Measurements from ENCODE around the gene ABHD10. TPM values are rescaled to one million over a fixed set of nuclear protein-coding genes. Genes with fewer than 3 reads are reported as not detected.

ABHD10 gene
- total and polyA plus RNA-seq, 10 of the 15 experiments (the other 5 are each of a cell fraction or from before 2014, with no cell fraction given), result 12.3 to 51.0 (median 28.9) TPM

DNA sequence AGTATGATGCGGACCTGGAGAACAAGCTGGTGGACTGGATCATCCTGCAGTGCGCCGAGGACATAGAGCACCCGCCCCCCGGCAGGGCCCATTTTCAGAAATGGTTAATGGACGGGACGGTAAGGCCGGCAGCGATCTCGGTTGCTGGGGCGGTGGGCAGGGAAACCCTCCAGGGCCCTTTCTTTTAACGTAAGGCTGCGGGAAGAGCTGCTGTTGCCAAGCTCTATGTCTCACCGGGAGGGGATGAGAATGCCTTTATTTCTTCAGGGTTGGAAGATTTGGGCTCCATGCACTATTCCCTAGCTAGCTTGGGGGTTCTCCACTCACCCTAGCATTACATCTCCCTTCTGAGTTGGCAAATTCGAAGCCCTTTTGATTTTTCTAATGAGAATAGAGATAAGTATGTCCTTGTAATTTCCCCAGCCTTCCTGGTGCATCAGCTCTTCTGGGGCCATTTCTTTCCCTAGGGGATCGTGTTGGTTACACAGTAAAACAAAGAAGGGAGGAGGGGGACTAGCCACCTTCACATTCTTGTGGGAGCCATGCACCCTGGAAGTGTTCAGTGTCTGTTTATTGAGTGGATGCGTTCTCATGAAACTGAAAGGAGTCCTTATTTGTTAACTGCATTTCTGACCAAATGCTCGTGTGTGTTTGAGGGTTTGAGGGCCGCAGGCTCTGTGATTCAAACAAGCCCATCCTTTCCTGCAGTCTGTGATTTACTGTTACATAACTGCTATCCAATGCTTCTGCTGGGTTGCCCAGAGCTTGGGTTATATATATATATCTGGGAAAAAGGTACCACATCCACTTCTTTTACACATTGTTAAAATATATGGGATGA, 20.9 kb downstream of the ABHD10 start:
- no TSS peak for BruUV-seq (replicated peaks)
- 65% methylated on average over 19 of the region's 19 CpGs for WGBS (ENCODE audit: insufficient coverage, insufficient replicate concordance, low lambda C conversion rate, missing lambda C conversion rate)
- Histone ChIP-seq H3K36me3 (ENCODE audit: control insufficient read depth in 2 of 2, insufficient read depth in 2 of 2, low read length in 1 of 2) (no peaks in the 10 kb centered on the region), H2AFZ (ENCODE audit: control insufficient read depth, low read depth, low read length) (peak overlapping the region; percentile 85), H3K79me2 (ENCODE audit: control insufficient read depth, insufficient read depth, low read length) (no peaks in the 10 kb centered on the region), H3K27me3 (replicated peaks in 1 of 2; ENCODE audit: control insufficient read depth in 2 of 2, insufficient read depth in 2 of 2, low read length in 1 of 2) (peaks cover 0 to 2% of the 10 kb centered on the region in 2 experiments; a peak in 3 of 4 replicates), H3K4me3 (peak overlapping the region; percentile 66), H4K20me1 (ENCODE audit: control insufficient read depth, insufficient read depth) (no peaks in the 10 kb centered on the region), H3K4me2 (ENCODE audit: control insufficient read depth, insufficient read depth) (peak overlapping the region; percentile 89), H3K9ac (ENCODE audit: control insufficient read depth, insufficient read depth, low read length) (peak overlapping the region; percentile 43), H3K4me1 (ENCODE audit: control insufficient read depth, insufficient read depth, low read length) (peaks cover 6% of the 10 kb centered on the region; the same call in 1 of the 2 replicates), H3K27ac (ENCODE audit: control insufficient read depth, insufficient read depth) (no peak overlapping the region), H3K9me3 (replicated peaks; ENCODE audit: control insufficient read depth, insufficient read depth, low read length) (no peaks in the 10 kb centered on the region)
- RAD21 ChIA-PET (ENCODE audit: unreplicated experiment), result interaction anchor here (1.0 to 5.0 kb wide), 4 partner anchors 10 to 17 kb away, joined by 3 to 31 read pairs (median 14); no protein-coding TSS in a partner anchor
- CTCF ChIA-PET, result interaction anchor here (0.7 to 15.4 kb wide), 7 partner anchors 8 to 280 kb away, joined by 3 to 467 read pairs (median 7); no protein-coding TSS in a partner anchor
- in situ Hi-C loops (cut with MboI) (no loop called here), intact Hi-C loops (cut with micrococcal nuclease; ENCODE audit: unreplicated experiment) (no loop called here)
- ATAC-seq, result peak; percentile 15; the same call in 2 of the 3 replicates
- no peak for DNase-seq (ENCODE audit: low read depth, low spot score)
- POLR2A ChIA-PET, result no interaction called here
- no peak for TF ChIP-seq NBN (IDR thresholded peaks at IDR 0.05)
- no peak for TF ChIP-seq SUPT20H (IDR thresholded peaks at IDR 0.05; ENCODE audit: borderline replicate concordance, control insufficient read depth, low read depth, low read length)
- no peak for TF ChIP-seq PAX8 (IDR thresholded peaks at IDR 0.05)
- no peak for TF ChIP-seq BMI1 (IDR thresholded peaks at IDR 0.05; ENCODE audit: borderline replicate concordance)
- no peak for TF ChIP-seq NFIC (IDR thresholded peaks at IDR 0.05; ENCODE audit: low read depth, low read length)
- TF ChIP-seq POLR2AphosphoS5 (IDR thresholded peaks at IDR 0.05; ENCODE audit: low read length), result no peak
- peak; percentile 63 for TF ChIP-seq MEF2B (IDR thresholded peaks at IDR 0.05; ENCODE audit: partially characterized antibody, poor library complexity, severe bottlenecking)
- no peak for TF ChIP-seq SIX5 (IDR thresholded peaks at IDR 0.05; ENCODE audit: low read depth, low read length, severe bottlenecking)
- no peak for FAIRE-seq
- SMC1A ChIA-PET (ENCODE audit: uncharacterized antibody, unreplicated experiment), result interaction anchor here (0.7 to 21.1 kb wide), 5 partner anchors 9 to 284 kb away, joined by 3 to 417 read pairs (median 18); no protein-coding TSS in a partner anchor

Data from GM12878 (cell line).